ENCODE data around the gene DNAH14.

GRCh38 chr1:224959656-224960055, 30.2 kb downstream of the DNAH14 start:
- TF ChIP-seq, protein P1, sequence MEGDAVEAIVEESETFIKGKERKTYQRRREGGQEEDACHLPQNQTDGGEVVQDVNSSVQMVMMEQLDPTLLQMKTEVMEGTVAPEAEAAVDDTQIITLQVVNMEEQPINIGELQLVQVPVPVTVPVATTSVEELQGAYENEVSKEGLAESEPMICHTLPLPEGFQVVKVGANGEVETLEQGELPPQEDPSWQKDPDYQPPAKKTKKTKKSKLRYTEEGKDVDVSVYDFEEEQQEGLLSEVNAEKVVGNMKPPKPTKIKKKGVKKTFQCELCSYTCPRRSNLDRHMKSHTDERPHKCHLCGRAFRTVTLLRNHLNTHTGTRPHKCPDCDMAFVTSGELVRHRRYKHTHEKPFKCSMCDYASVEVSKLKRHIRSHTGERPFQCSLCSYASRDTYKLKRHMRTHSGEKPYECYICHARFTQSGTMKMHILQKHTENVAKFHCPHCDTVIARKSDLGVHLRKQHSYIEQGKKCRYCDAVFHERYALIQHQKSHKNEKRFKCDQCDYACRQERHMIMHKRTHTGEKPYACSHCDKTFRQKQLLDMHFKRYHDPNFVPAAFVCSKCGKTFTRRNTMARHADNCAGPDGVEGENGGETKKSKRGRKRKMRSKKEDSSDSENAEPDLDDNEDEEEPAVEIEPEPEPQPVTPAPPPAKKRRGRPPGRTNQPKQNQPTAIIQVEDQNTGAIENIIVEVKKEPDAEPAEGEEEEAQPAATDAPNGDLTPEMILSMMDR (IDR thresholded peaks at IDR 0.05): no peak
- TF ChIP-seq POLR2AphosphoS5 (IDR thresholded peaks at IDR 0.05): no peak
- no peak for TF ChIP-seq POLR2A (IDR thresholded peaks at IDR 0.05)
- no peak for TF ChIP-seq EP300 (IDR thresholded peaks at IDR 0.05; ENCODE audit: low read depth)
